GM12878 (cell line): ENCODE data around the gene PPM1J. TPM values are rescaled to one million over a fixed set of nuclear protein-coding genes. Genes with fewer than 3 reads are reported as not detected.

Source experiments
- ATAC-seq: fragments of 200-7000 bp; cut with Tn5 transposase; 3 replicates; pipeline ENCODE4 v1.9.1; 2020; ENCODE audit warnings: mild to moderate bottlenecking, moderate library complexity
- BruUV-seq: library from RNA; stranded (reverse); fragments of 400-500 nt; replicated peaks from 2 replicates; lab custom pipeline; 2021; lab: Mats Ljungman, UMichigan
- CTCF ChIA-PET: fragments of 300-600 bp; sonication (Branson Sonifier 250); formaldehyde crosslinking; extraction: SDS; loops from one replicate; lab custom pipeline; 2021; ENCODE audit warnings: inconsistent platforms; lab: Yijun Ruan, JAX
- POLR2A ChIA-PET: fragments of 350-600 bp; formaldehyde crosslinking; extraction: SDS; loops from one replicate; lab custom pipeline; 2021; ENCODE audit warnings: inconsistent platforms; lab: Charles Lee
- RAD21 ChIA-PET: fragments of 300-600 bp; sonication (Branson Sonifier 250); formaldehyde crosslinking; loops from one replicate; lab custom pipeline; 2023; ENCODE audit warnings: antibody characterized with exemption; ENCODE audit not compliant: unreplicated experiment; lab: Charles Lee
- SMC1A ChIA-PET: fragments of 300-600 bp; sonication (Branson Sonifier 250); formaldehyde crosslinking; loops from one replicate; lab custom pipeline; 2023; ENCODE audit not compliant: unreplicated experiment, uncharacterized antibody; lab: Charles Lee
- DNase-seq: peaks from one replicate; pipeline ENCODE4 v3.0.0-alpha.2; 2011; ENCODE audit warnings: low read depth, low spot score
- FAIRE-seq: peaks from 3 replicates; lab custom pipeline; 2011; peaks lifted over from hg19 to GRCh38; lab: Jason Lieb, UNC
- H2AFZ ChIP-seq: 2 replicates; pipeline ENCODE4 v1.6.0; 2011; ENCODE audit warnings: low read depth, low read length, control low read depth; ENCODE audit not compliant: control insufficient read depth
- H3K27ac ChIP-seq: 2 replicates; pipeline ENCODE4 v1.5.1; 2011; ENCODE audit warnings: control low read depth; ENCODE audit not compliant: control insufficient read depth, insufficient read depth
- H3K27me3 ChIP-seq, 2 experiments: replicated peaks in 1 of 2; 2 replicates each; pipeline versions ENCODE4 v1.6.0 to v1.6.1; 2011; ENCODE audit warnings: low read length in 1 of 2; ENCODE audit not compliant: control insufficient read depth in 2 of 2, insufficient read depth in 2 of 2
- H3K36me3 ChIP-seq, 2 experiments: 2 replicates each; pipeline ENCODE4 v1.5.1; 2011; ENCODE audit warnings: low read length in 1 of 2; ENCODE audit not compliant: control insufficient read depth in 2 of 2, insufficient read depth in 2 of 2
- H3K4me1 ChIP-seq: 2 replicates; pipeline ENCODE4 v1.6.1; 2011; ENCODE audit warnings: mild to moderate bottlenecking, low read length, moderate library complexity, mixed read lengths; ENCODE audit not compliant: control insufficient read depth, insufficient read depth
- H3K4me2 ChIP-seq: 2 replicates; pipeline ENCODE4 v1.6.0; 2011; ENCODE audit warnings: control low read depth; ENCODE audit not compliant: control insufficient read depth, insufficient read depth
- H3K4me3 ChIP-seq: fragments of 200-600 bp; sonication (generic); 2 replicates; pipeline ENCODE4 v1.5.1; 2016
- H3K79me2 ChIP-seq: 2 replicates; pipeline ENCODE4 v1.6.0; 2011; ENCODE audit warnings: low read length; ENCODE audit not compliant: control insufficient read depth, insufficient read depth
- H3K9ac ChIP-seq: 2 replicates; pipeline ENCODE4 v1.8.0; 2011; ENCODE audit warnings: low read length, control low read depth, mixed read lengths; ENCODE audit not compliant: control insufficient read depth, insufficient read depth
- H3K9me3 ChIP-seq: replicated peaks from 3 replicates; pipeline ENCODE4 v1.5.1; 2011; ENCODE audit warnings: mild to moderate bottlenecking, low read length; ENCODE audit not compliant: control insufficient read depth, insufficient read depth
- H4K20me1 ChIP-seq: 2 replicates; pipeline ENCODE4 v1.6.0; 2011; ENCODE audit not compliant: control insufficient read depth, insufficient read depth
- NBN ChIP-seq: fragments of 450-650 bp; IDR thresholded peaks from 2 replicates; pipeline ENCODE4 v1.6.1; 2016
- SPI1 ChIP-seq: IDR thresholded peaks from 2 replicates; pipeline ENCODE4 v1.6.1; 2011; ENCODE audit warnings: low read depth, mild to moderate bottlenecking, low read length, moderate library complexity, borderline replicate concordance; ENCODE audit not compliant: insufficient read depth
- WGBS: methylation state at CpG from one replicate; pipeline ENCODE4 v1.1.6; 2016; ENCODE audit warnings: low lambda C conversion rate; ENCODE audit not compliant: insufficient replicate concordance, insufficient coverage; ENCODE audit errors: missing lambda C conversion rate; 5-methylcytosine and 5-hydroxymethylcytosine counted together
- in situ Hi-C: fragments of 300-500 bp; cut with MboI; formaldehyde crosslinking; loops from 9 replicates; pipeline ENCODE4 v1.14.3; 2018; ENCODE audit warnings: mixed read lengths
- intact Hi-C: fragments of 100-400 bp; cut with micrococcal nuclease; formaldehyde crosslinking; loops from one replicate; pipeline ENCODE4 v1.14.2; 2022; ENCODE audit not compliant: unreplicated experiment
- polyA plus RNA-seq, 11 experiments: library from polyadenylated mRNA; depleted of rRNA in 4 of 11; unstranded in 6 of 11; stranded (reverse) in 5 of 11; fragments of >200 nt; fragmentation: Nextera tagmentation in 4 of 11; fragmentation: Illumina TruSeq in 1 of 11; extraction: Ambion mirVana in 4 of 11; extraction: Trizol in 1 of 11; gene quantifications; 1 replicate in 1 of 11; 2 replicates in 10 of 11; pipeline versions ENCODE4 v1.2.1 to v1.2.3, GENCODE V29; 2011 to 2016; ENCODE audit warnings: inconsistent platforms in 2 of 11, missing spikeins in 2 of 11, low read depth in 1 of 11
- total RNA-seq, 4 experiments: library from RNA; depleted of rRNA in 3 of 4; stranded (reverse); fragments of >200 nt in 3 of 4; fragmentation: Illumina TruSeq in 1 of 4; extraction: Trizol in 1 of 4; gene quantifications; 2 replicates each; pipeline versions ENCODE4 v1.2.1 to v1.2.3, GENCODE V29; 2013 to 2021

The PPM1J gene
- total and polyA plus RNA-seq, 10 of the 15 experiments (the other 5 are each of a cell fraction or from before 2014, with no cell fraction given) = 0.07 to 1.8 (median 0.59) TPM; not detected in 1

- 0 out of 2 replicates have a peak, but pooled peaks cover 3% of the 10 kb centered on the region for H4K20me1 ChIP-seq
- no peak for FAIRE-seq
- peak overlapping the region; percentile 52 for H2AFZ ChIP-seq
- no peaks in the 10 kb centered on the region for H3K9me3 ChIP-seq
- TF ChIP-seq NBN (no peak), SPI1 (peak; percentile 49; the same call in 1 of the 2 replicates)
- H3K4me2 ChIP-seq = 0 out of 2 replicates have a peak overlapping the region, but pooled peaks have one; percentile 23
- no peak overlapping the region for H3K4me3 ChIP-seq
- in situ Hi-C loops = loop anchor here (5.0 kb wide), 2 partner anchors 90 to 325 kb away; no protein-coding TSS in a partner anchor
- H3K79me2 ChIP-seq = no peaks in the 10 kb centered on the region
- no peak overlapping the region for H3K27ac ChIP-seq
- intact Hi-C loops = loop anchor here (2.0 to 10.0 kb wide), 6 partner anchors 165 to 960 kb away; partner anchors contain the start of genes LRIG2, MAGI3 and SLC16A1
- H3K36me3 ChIP-seq = no peaks in the 10 kb centered on the region
- ChIA-PET RAD21 (interaction anchor here (0.6 to 8.6 kb wide), 9 partner anchors 12 to 799 kb away, joined by 3 to 192 read pairs (median 4); partner anchors contain the start of genes CTTNBP2NL and LRIG2), SMC1A (interaction anchor here (0.6 to 8.7 kb wide), 10 partner anchors 13 to 355 kb away, joined by 3 to 178 read pairs (median 5); partner anchors contain the start of gene LRIG2), POLR2A (interaction anchor here (0.5 to 1.3 kb wide), 2 partner anchors 88 to 96 kb away, joined by 3 read pairs; no protein-coding TSS in a partner anchor), CTCF (interaction anchor here (0.6 to 10.8 kb wide), 28 partner anchors 9 to 1566 kb away, joined by 3 to 428 read pairs (median 4); partner anchors contain the start of gene LRIG2)
- no peak overlapping the region for H3K9ac ChIP-seq
- ATAC-seq = no peak
- H3K27me3 ChIP-seq = peaks cover 0 to 3% of the 10 kb centered on the region in 2 experiments; a peak in 1 of 4 replicates
- no TSS peak for BruUV-seq
- WGBS = 23% methylated on average over 2 of the region's 2 CpGs
- peaks cover 22% of the 10 kb centered on the region for H3K4me1 ChIP-seq
- no peak for DNase-seq
Observed at GRCh38 chr1:112717263-112717873, 2.2 kb upstream of the PPM1J start.
